Stimulated activated CD8-positive, alpha-beta memory T cell treated with anti-CD3 and anti-CD28 coated beads, Interleukin-7, amount 100 ng/mL, for 48 hours (primary cell): ENCODE measurements around the gene A4GNT.

Experiments
- DNase-seq, 2 donors: peaks; one replicate each; pipeline ENCODE4 v3.0.0-alpha.2; 2020; ENCODE audit warnings: low read depth in 1 of 2; ENCODE audit errors: extremely low read depth in 1 of 2

The A4GNT gene

DNA sequence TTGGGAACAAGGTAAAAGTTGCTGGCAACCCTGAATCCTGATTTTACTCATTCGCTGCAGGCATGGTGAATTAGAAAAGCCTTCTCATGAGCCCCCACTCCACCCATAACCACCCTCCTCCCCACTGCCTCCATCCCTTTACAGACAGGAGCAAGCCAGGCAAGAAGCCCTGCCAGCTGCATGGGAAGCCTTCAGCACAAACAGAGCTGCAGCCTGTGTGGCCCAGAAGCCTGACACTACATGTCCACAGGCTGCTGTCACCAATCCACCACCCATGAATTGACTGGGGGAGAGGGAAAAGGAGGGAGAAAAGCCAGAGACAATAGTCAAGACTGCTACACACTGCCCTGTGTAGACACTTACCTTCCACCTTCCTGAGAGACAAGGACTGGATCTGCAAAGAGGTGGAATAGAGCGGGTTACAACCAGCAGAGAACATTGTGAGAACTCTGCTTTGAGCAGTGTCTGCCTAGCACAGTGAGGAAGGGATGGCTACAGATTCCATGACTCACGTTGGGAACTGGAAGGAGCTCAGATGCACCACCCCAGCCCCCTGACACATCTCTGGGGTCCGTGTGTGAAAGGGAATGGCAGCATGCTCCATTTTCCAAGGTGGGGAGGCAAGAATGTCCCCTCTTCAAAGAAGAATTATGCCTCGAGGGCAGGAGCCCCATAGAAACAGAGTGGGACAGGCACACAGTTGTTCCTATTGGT, 50.7 kb downstream of the A4GNT start:
- DNase-seq = no peak

DNA sequence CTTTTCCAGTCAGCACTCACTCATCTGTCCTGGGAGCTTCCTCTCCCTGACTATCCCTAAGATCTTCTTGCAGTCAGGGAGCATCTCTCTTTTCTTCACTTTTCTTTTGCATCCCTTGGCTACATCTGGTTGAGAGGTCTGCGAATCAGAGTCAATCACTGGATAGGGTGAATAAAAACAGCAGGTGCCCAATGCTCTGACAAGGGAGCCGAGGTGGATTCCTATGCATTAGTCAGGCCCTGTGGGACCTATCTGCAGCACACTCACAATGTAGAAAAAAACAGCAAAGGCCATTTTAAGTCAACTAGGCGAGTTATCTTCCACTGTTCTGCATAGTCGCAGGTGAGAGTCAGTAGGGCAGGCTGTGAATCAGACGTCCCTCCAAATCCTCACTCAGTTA, 52.3 kb downstream of the A4GNT start:
- no peak for DNase-seq

DNA sequence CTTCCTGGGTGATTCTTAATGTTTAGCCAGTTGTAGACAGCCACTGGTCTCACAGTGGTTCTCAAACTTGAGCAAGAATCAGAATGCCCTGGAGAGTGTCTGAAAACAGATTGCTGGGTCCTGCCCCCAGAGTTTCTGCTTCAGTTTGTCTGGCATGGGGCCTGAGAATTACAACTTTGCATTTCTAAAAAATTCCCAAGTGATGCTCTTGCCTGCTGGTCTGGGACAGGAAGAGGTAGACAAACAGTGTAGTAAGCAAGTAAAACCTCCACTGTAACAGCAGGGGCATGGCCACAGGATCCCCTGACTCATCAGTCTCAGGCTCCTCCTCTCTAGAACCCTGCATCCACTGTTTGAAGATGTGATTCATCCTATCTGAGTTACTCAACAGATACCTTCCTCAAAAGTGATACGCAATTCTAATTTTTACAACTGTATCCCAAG, 53.3 kb downstream of the A4GNT start:
- DNase-seq = no peak

DNA sequence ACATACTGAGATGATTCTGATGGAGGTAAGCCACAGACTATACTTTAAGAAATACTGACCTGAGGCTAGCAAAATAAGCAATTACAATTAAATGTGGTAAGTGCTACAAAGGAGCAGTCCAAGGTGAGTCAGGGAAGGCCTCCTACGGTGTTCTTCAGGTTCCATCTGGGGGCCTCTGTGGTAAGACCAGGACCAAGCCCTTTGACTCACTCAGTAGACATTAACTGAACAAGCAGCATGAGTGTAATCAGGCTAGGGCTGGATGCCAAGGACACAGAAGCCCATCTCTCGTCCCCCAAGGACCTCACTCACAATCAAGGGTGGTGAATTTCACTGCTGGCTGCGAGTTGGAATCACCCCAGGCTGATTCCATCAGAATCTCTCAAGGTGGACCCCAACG, 54.1 kb downstream of the A4GNT start:
- DNase-seq = no peak
